Sigmoid colon (tissue), 7 donors: ENCODE measurements around the gene CCSER1. TPM values are rescaled to one million over a fixed set of nuclear protein-coding genes. Genes with fewer than 3 reads are reported as not detected.
"Not testable (repeated sequence)": the region's sequence is repeated elsewhere in the genome, so short reads cannot be mapped to it uniquely, and the experiment has no call there.

Experiments used
- DNase-seq: peaks from one replicate; pipeline ENCODE4 v3.0.0-alpha.2; 2019
- H3K27ac ChIP-seq, 4 donors: fragments of 200-600 bp; sonication (generic); one replicate each; pipeline ENCODE4 v1.5.1; 2016 to 2019; ENCODE audit warnings: mild to moderate bottlenecking in 1 of 4
- H3K27me3 ChIP-seq, 3 donors: fragments of 200-600 bp; sonication (generic); one replicate each; pipeline ENCODE4 v1.5.1; 2019; ENCODE audit warnings: mild to moderate bottlenecking in 1 of 3
- H3K36me3 ChIP-seq, 4 donors: fragments of 200-600 bp; sonication (generic); one replicate each; pipeline ENCODE4 v1.5.1; 2016 to 2019
- H3K4me1 ChIP-seq, 4 donors: fragments of 200-600 bp; sonication (generic); one replicate each; pipeline ENCODE4 v1.5.1; 2017 to 2019
- H3K4me3 ChIP-seq, 4 donors: fragments of 200-600 bp; sonication (generic); one replicate each; pipeline ENCODE4 v1.5.1; 2017 to 2019; ENCODE audit warnings: mild to moderate bottlenecking in 2 of 4, moderate library complexity in 1 of 4
- H3K9me3 ChIP-seq, 4 donors: fragments of 200-600 bp in 3 of 4; sonication (generic) in 3 of 4; one replicate each; pipeline versions ENCODE4 v1.5.1 to v1.6.1; 2013 to 2019
- EP300 ChIP-seq, 4 donors: sonication (generic); formaldehyde crosslinking; IDR thresholded peaks; one replicate each; pipeline ENCODE4 v1.6.1; 2017; ENCODE audit warnings: antibody characterized with exemption in 4 of 4
- POLR2A ChIP-seq, 2 donors: fragments of 450-650 bp; IDR thresholded peaks; one replicate each; pipeline ENCODE4 v1.6.1; 2016; ENCODE audit warnings: antibody characterized with exemption in 2 of 2, mild to moderate bottlenecking in 2 of 2, moderate library complexity in 2 of 2
- POLR2AphosphoS5 ChIP-seq, 4 donors: sonication (generic); formaldehyde crosslinking; IDR thresholded peaks; one replicate each; pipeline ENCODE4 v1.6.1; 2017; ENCODE audit warnings: antibody characterized with exemption in 4 of 4
- WGBS, 2 donors: extraction: QIAGEN DNeasy Blood & Tissue Kit; methylation state at CpG; one replicate each; pipeline ENCODE4 v1.1.7; 2013; 5-methylcytosine and 5-hydroxymethylcytosine counted together
- intact Hi-C: fragments of 100-400 bp; cut with DNase I; formaldehyde crosslinking; loops from one replicate; pipeline ENCODE4 v1.15.1; 2023
- polyA plus RNA-seq, 3 donors: library from polyadenylated mRNA; stranded (reverse); fragments of 200-250 nt; gene quantifications; one replicate each; pipeline ENCODE4 v1.2.3, GENCODE V29; 2013
- total RNA-seq, 4 donors: library from RNA; depleted of rRNA; stranded (reverse); fragments of >200 nt; gene quantifications; one replicate each; pipeline ENCODE4 v1.1.0, GENCODE V29; 2016
- TF ChIP-seq, protein P1 (sequence below), 4 experiments: fragments of 450-650 bp in 3 of 4; fragments of 200-600 bp in 1 of 4; IDR thresholded peaks; one replicate each; pipeline ENCODE4 v1.5.1; 2016 to 2019; ENCODE audit warnings: antibody characterized with exemption in 4 of 4, mild to moderate bottlenecking in 3 of 4, moderate library complexity in 2 of 4
- donor health status: healthy with polysubstance abuse.
- donor health status: Bipolar disorder and iron deficiency.
- donor health status: healthy.

The CCSER1 gene
- total and polyA plus RNA-seq, 7 donors, result 1.6 to 7.2 (median 4.2) TPM

DNA sequence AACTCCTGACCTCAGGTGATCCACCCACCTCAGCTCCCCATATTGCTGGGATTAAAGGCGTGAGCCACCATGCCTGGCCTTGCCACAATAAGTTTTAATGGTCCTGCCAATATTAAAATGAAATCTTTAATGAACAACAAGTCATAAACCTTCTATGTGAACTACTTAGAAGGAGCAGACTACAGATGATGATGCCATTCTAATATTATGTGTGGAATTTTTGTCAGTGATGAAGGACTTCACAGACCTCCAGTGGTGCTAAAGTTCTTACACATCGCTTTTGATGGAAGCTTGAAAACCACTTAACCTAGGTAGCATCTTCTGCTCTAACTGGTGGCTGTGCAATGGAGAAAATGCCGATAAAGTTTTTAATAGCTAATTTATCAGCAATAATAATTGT is 331.4 kb downstream of the CCSER1 start:
- Histone ChIP-seq H3K4me3 (no peak overlapping the region), H3K27me3 (no peaks in the 10 kb centered on the region), H3K27ac (no peak overlapping the region), H3K9me3 (peaks cover 0 to 8% (median 0%) of the 10 kb centered on the region in 4 donors), H3K36me3 (no peaks in the 10 kb centered on the region), H3K4me1 (no peaks in the 10 kb centered on the region)
- TF ChIP-seq POLR2AphosphoS5 (IDR thresholded peaks at IDR 0.05) (no peak), POLR2A (IDR thresholded peaks at IDR 0.05) (no peak), EP300 (IDR thresholded peaks at IDR 0.05) (no peak)
- TF ChIP-seq, protein P1, sequence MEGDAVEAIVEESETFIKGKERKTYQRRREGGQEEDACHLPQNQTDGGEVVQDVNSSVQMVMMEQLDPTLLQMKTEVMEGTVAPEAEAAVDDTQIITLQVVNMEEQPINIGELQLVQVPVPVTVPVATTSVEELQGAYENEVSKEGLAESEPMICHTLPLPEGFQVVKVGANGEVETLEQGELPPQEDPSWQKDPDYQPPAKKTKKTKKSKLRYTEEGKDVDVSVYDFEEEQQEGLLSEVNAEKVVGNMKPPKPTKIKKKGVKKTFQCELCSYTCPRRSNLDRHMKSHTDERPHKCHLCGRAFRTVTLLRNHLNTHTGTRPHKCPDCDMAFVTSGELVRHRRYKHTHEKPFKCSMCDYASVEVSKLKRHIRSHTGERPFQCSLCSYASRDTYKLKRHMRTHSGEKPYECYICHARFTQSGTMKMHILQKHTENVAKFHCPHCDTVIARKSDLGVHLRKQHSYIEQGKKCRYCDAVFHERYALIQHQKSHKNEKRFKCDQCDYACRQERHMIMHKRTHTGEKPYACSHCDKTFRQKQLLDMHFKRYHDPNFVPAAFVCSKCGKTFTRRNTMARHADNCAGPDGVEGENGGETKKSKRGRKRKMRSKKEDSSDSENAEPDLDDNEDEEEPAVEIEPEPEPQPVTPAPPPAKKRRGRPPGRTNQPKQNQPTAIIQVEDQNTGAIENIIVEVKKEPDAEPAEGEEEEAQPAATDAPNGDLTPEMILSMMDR (IDR thresholded peaks at IDR 0.05), result no peak
- WGBS, 2 donors, result 86 to 89% methylated on average over 3 of the region's 3 CpGs
- intact Hi-C loops, result no loop called here
- DNase-seq, result no peak

- Histone ChIP-seq H3K36me3 (no peaks in the 10 kb centered on the region), H3K4me1 (no peaks in the 10 kb centered on the region), H3K9me3 (peaks cover 0 to 2% (median 0%) of the 10 kb centered on the region in 4 donors), H3K27ac (no peak overlapping the region), H3K27me3 (no peaks in the 10 kb centered on the region), H3K4me3 (no peak overlapping the region)
- 86 to 89% methylated on average over 1 of the region's 1 CpG for WGBS, 2 donors
- no peak for DNase-seq
- TF ChIP-seq EP300 (IDR thresholded peaks at IDR 0.05) (no peak), POLR2A (IDR thresholded peaks at IDR 0.05) (no peak), POLR2AphosphoS5 (IDR thresholded peaks at IDR 0.05) (no peak)
- TF ChIP-seq, protein P1 (IDR thresholded peaks at IDR 0.05), result no peak
- intact Hi-C loops, result no loop called here
Measured at GRCh38 chr4:90474484-90474883, 347.3 kb downstream of the CCSER1 start.

- no peak for TF ChIP-seq POLR2AphosphoS5 (IDR thresholded peaks at IDR 0.05)
- TF ChIP-seq POLR2A (IDR thresholded peaks at IDR 0.05), result no peak
- TF ChIP-seq EP300 (IDR thresholded peaks at IDR 0.05), result no peak
- TF ChIP-seq, protein P1 (IDR thresholded peaks at IDR 0.05), result no peak
- DNase-seq, result no peak
- H3K27ac ChIP-seq, result no peak overlapping the region
- H3K4me1 ChIP-seq, result no peaks in the 10 kb centered on the region
- WGBS, 2 donors, result 89 to 91% methylated on average over 6 of the region's 6 CpGs
- H3K36me3 ChIP-seq, result no peaks in the 10 kb centered on the region
- intact Hi-C loops, result no loop called here
- peaks cover 0 to 3% (median 0%) of the 10 kb centered on the region in 4 donors for H3K9me3 ChIP-seq
- H3K27me3 ChIP-seq, result no peaks in the 10 kb centered on the region
- no peak overlapping the region for H3K4me3 ChIP-seq
Measured at GRCh38 chr4:90476019-90476418, 348.8 kb downstream of the CCSER1 start.

DNA sequence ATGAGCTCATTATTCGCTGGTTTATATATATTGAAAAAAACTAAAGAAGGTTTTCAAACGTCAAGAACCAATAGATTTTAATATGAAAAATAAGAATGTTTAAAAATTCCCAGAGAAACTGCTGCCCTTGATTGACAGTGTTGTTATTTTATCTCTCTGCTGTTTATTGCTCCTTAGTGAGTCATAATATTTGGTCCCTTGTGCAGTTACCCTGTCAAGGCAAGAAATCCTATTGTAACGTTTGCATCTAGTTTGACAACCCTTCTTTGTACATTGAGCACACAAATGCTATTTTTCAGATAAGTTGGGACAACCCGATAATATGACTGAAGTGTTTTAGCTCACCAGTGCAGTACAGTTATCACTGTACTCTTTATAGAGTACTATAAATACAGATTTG is 349.4 kb downstream of the CCSER1 start:
- no peak for TF ChIP-seq POLR2A (IDR thresholded peaks at IDR 0.05)
- no peak for TF ChIP-seq EP300 (IDR thresholded peaks at IDR 0.05)
- TF ChIP-seq, protein P1 (IDR thresholded peaks at IDR 0.05), result no peak
- no peak for TF ChIP-seq POLR2AphosphoS5 (IDR thresholded peaks at IDR 0.05)
- H3K27me3 ChIP-seq, result no peaks in the 10 kb centered on the region
- no peak for DNase-seq
- intact Hi-C loops, result no loop called here
- H3K9me3 ChIP-seq, result peaks cover 0 to 3% (median 0%) of the 10 kb centered on the region in 4 donors
- no peak overlapping the region for H3K27ac ChIP-seq
- H3K4me1 ChIP-seq, result no peaks in the 10 kb centered on the region
- H3K36me3 ChIP-seq, result no peaks in the 10 kb centered on the region
- 65 to 81% methylated on average over 4 of the region's 4 CpGs for WGBS, 2 donors
- H3K4me3 ChIP-seq, result no peak overlapping the region

GRCh38 chr4:90484894-90485293 is 357.7 kb downstream of the CCSER1 start:
- H3K4me1 ChIP-seq, H3K9me3 ChIP-seq, H3K27ac ChIP-seq, H3K36me3 ChIP-seq, intact Hi-C loops, H3K27me3 ChIP-seq, H3K4me3 ChIP-seq, DNase-seq: not testable (repeated sequence)
- WGBS, 2 donors, result 92 to 95% methylated on average over 9 of the region's 9 CpGs
